ENCODE measurements around the gene NFATC4.
A peak's percentile ranks its signal among the peaks of the same experiment; 100 is the strongest.
"Not testable (repeated sequence)": the region's sequence is repeated elsewhere in the genome, so short reads cannot be mapped to it uniquely, and the experiment has no call there.

NFATC4 gene

GRCh38 chr14:24339284-24340151, 28.5 kb upstream of the NFATC4 start, which contains the start of gene RIPK3:
RIPK3 (minus strand) TSS chr14:24339991; CDS start chr14:24339826, 165 bp downstream.
- DNase-seq: no peak

DNA sequence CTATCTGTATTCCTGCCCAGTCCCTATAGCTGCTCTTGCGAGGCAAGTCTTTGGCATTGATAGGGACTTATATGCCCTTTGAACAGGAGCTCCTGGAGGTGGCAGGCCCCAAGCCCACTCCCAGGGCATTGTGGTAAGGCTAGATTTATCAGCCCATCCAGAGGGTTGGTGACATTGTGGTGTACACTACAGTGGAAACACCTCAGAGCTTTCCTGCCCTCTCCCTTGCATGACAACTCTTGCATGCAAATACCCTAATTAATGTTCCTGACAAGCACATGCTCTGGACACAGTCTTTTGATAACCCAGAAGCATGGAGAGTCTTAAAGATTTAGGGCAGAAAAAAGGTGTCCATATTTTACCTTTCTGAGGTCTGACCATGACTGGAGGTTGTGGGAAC, 27.4 kb upstream of the NFATC4 start:
- DNase-seq: no peak

DNA sequence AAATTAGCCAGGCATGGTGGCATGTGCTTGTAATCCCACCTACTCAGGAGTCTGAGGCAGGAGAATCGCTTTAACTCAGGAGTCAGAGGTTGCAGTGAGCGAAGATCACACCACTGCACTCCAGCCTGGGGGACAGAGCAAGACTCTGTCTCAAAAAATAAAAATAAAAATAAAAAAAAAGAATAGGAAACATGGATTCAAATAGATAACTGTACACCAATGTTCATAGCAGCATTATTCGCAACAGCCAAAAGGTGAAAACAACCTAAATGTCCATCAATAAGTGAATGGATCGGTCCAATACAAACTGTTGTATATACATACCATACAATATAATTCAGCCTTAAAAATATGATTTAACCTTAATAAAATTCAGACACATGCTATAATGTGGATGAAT, 25.1 kb upstream of the NFATC4 start:
- DNase-seq: no peak

DNA sequence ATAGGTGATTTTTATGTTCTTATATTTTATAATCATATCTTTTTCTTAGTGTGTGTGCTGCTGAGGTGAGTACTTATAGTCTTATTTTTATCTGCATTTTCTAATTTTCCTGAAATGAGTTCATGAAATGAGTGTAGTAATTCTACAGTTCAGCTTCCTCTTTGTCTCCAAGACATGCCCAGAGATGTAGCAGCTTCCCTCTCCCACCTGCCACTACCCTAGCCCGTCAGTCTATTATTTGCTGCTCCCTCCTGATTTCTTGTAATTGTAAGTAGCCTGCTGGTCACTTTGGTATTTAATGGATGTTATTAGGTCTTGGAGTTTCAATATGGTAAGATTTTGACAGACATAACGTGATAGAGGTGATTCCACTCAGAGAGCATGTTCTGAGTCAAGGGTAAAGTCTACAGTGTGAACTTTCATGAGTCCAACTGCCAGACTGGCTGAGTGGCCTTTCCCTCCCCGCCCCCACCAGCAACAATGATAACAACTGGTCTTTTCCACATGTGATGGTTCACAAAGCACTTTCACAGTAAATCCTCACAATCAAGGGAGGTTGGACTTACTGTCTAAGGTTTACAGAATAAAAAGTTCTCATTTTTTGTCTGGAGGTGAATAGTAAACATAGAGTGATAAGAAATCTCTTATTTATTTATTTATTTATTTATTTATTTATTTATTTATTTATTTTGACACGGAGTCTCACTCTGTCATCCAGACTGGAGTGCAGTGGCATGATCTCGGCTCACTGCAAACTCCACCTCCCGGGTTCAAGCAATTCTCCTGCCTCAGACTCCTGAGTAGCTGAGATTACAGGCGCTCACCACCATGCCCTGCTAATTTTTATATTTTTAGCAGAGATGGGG, 24.0 kb upstream of the NFATC4 start:
- no peak for DNase-seq

DNA sequence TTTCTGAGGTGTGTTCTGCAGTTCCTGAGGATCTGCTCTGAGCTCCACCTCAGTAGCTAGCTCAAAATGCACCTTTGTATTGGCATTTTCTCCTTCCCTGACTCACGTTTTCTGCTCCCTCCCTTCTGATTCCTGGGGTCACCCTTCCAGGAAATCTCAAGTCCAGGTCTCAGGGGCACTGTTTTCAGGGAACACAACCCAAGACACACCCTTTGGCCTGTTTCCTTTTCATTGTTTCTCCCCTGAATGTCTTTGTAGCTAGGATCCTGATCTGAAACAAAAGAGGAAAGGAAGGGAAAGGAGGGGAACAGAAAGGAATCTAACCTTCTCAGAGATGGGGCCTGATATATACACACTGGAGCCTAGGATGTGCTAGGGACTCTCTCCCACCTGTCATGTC, 20.9 kb upstream of the NFATC4 start:
- DNase-seq: no peak

DNA sequence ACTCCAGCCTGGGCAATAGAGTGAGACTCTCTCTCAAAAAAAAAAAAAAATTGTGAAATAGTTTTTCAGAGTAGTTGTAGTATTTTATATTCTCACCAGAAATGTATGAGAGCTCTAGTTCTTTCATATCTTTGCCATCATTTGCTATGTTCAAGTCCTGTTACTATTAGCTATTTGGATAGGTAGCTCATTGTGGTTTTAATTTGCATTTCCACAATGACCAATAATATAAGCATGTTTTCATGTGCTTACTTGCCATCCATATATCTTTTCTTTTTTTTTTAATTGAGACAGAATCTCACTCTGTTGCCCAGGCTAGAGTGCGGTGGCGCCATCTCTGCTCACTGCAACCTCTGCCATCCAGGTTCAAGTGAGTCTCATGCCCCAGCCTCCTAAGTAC, 19.8 kb upstream of the NFATC4 start:
- no peak for DNase-seq

DNA sequence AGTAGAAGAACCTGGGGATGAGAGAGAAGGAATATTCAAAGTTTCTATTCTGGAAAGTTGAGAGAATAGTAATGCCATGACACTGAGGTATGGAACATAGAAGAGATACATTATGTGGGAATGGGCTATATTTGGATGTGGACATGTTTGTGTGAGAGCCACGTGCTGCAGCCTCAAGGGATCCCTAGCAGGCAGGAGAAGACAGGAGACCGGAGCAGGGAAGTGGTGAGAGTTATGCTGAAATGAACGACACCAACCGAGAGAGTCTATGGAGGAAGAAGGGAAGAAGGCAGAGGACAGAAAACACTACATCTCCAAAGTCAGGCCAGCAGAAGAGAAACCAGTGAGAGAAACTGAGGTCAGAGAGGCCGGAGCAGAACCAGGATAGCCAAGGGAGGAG, 18.2 kb upstream of the NFATC4 start:
- DNase-seq: no peak

DNA sequence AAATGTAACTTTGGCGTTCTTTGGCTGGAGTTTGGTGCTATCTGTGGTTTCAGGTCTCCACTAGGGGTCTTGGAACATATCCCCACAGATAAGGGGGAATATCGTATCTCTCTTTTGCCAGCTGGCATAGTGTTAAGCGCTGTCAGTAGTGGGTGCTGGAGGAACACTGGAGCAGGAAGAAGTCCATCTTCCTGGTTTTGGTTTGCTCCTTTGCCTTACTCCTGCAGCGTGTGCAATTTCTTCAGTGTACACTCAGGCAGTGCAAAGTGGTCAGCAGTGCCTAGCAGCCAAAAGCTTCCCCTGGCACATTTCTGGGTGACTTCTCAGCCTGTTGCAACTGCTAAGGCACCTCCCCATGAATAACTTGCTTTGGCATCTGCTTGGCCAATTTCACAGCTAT, 16.5 kb upstream of the NFATC4 start:
- DNase-seq: no peak

- no peak for DNase-seq
Measured at GRCh38 chr14:24353559-24354481, 14.2 kb upstream of the NFATC4 start.

DNA sequence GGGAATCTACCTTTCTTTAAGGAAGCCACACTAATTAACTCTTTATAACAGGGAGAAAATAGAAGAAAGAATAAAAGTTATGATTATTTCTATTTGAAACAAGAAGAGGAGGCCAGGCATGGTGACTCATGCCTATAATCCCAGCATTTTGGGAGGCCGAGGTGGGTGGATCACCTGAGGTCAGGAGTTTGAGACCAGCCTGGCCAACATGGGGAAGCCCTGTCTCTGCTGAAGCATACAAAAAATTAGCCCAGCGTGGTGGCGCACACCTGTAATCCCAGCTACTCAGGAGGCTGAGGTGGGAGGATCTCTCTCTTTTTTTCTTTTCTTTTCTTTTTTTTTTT, 13.5 kb upstream of the NFATC4 start:
- not testable (repeated sequence) for DNase-seq

DNA sequence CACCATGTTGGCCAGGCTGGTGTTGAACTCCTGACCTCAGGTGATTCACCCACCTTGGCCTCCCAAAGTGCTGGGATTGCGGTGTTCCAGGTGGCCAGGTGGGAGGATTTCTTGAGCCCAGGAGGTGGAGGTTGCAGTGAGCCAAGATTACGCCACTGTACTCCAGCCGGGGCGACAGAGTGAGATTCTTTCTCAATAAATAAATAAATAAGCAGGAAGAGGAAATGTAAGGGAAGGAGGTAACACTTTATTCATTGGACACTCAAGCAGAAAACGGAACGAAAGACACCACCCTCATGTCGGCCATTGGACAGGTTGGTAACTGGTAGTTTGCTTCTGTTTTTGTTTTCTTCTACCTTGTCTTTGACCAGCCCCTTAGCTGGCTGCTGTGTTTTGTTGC, 13.0 kb upstream of the NFATC4 start:
- no peak for DNase-seq

- DNase-seq: no peak
Measured at GRCh38 chr14:24356208-24356607, 11.8 kb upstream of the NFATC4 start.

DNA sequence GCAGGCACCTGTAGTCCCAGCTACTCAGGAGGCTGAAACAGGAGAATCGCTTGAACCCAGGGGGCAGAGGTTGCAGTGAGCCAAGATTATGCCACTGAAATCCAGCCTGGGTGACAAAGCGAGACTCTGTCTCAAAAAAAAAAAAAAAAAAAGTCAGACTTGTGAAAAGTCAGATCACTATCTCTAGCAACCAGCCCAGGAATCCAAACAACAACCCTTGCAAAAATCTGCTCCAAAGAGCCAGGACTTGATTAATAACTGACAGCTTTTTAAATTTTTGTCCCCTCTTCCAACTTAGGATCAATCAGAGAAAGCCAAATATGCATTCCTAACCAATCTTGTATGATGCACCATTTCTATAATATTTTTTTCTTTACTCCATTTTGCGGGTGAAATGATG, 7.7 kb upstream of the NFATC4 start:
- no peak for DNase-seq

- DNase-seq: no peak
Measured at GRCh38 chr14:24361326-24361725, 6.7 kb upstream of the NFATC4 start.

GRCh38 chr14:24362241-24362960, 5.6 kb upstream of the NFATC4 start:
- DNase-seq: no peak

GRCh38 chr14:24363401-24363800, 4.6 kb upstream of the NFATC4 start:
- DNase-seq: no peak

GRCh38 chr14:24364841-24365240, 3.1 kb upstream of the NFATC4 start:
- DNase-seq: no peak

DNA sequence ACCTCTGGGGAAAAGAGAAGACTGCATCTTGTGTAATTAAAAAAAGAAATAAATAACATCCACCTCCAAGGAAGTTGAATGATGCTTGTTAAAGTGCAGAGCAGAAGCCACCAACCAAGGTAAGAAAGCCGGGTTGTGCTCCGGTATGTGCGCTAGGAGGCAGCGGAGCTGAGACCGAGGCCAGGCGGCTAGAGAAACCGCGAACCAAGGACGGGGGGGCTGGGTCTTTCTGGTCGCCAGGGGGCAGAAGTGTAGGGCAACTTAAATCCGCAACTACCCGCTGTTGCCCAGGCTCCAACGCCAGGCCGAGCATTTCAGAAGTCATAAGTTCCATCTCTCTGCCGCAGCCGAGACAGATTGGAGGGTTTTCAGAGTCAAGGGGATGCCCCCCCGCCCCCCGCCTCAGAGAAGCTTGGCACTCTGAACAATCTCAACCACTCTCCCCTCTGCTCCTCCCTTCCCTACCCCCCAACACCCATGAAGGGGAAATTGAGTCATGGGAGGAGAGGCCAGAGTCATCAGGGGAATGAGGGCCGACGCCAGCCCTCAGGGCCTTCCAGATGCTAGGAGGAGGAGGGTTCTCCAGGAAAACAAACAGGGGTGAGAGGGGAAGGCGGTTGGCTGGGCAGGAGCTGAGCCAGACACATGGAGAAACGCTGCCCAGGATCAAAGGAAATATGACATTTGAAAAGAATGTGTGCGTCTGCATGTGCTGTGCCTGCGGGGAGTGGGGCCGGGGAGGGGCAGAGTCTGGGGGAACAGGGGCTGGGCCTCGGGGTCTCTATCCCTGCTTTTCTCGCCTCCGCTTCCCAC, 2.2 kb upstream of the NFATC4 start:
- DNase-seq: peak; percentile 51

GRCh38 chr14:24366413-24366720, 1.6 kb upstream of the NFATC4 start:
- DNase-seq: no peak

DNA sequence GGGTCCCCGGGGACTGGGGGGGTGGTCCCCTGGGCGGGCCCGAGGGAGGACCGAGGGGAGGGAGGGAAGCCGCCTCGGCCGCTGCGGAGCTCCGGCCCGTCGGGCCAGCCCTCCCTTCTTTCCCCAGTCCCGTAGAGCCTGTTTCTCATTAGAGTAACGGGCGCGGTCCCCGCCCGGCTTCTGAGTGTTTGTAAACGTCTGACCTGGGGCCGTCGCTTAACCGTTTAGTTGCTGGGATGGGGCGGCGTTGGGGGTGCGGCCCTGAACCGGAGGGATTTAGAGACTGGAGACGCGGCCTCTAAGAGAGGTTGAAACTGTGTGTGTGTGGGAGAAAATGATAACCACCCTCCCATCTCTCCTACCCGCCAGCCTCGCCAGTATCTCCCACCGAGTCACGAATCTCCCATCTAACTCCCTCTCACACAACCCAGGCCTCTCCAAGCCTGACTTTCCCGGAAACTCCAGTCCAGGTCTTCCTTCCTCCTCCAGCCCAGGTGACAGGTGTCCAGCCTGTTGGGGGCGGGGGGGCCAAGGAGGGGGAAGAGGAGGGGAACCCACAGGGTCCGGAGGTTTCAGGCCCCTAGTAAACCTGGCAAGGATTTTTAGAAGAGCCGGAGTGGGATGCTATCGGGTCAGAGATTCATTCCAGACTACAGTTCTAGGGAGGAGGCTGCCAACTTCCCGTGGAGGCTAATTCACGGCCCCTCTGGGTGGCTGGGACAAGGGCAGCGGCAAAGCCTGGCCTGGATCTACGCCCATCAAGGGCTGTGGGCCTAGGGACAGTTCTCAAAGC, 1.1 kb upstream of the NFATC4 start:
- DNase-seq: no peak

DNA sequence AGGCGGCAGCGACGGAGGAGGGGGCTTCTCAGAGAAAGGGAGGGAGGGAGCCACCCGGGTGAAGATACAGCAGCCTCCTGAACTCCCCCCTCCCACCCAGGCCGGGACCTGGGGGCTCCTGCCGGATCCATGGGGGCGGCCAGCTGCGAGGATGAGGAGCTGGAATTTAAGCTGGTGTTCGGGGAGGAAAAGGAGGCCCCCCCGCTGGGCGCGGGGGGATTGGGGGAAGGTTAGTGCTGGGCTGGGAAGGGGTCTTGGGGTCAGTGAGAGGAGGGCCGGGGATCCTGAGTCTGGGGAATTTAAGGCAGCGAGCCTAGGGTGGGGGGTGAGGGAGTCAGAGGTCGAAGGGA, 203 bp downstream of the NFATC4 start:
- DNase-seq: no peak
